Measurements from ENCODE around the gene ARL15.
"Not testable (repeated sequence)": the region's sequence is repeated elsewhere in the genome, so short reads cannot be mapped to it uniquely, and the experiment has no call there.

ARL15 gene

GRCh38 chr5:54013556-54014194, 296.7 kb downstream of the ARL15 start:
- DNase-seq = no peak

DNA sequence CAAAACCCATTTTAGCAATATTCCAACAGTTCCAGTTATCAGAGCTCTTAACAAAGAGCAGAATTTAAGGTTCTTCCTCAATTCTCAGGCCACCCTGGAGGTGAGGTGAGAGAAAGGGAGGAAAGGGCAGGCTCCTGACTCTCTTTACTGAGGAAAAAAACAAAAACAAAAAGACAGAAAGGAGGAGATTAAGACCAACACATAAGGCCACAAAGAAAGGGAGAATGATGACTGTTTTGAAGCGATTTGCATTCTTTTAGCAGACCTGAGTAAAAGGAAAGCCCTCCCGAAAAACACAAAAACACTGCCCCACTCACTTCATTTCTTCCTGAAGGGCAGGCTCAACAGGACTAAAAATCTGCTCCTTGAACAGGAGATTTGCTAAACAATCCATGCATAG, 300.5 kb downstream of the ARL15 start:
- DNase-seq = no peak

DNA sequence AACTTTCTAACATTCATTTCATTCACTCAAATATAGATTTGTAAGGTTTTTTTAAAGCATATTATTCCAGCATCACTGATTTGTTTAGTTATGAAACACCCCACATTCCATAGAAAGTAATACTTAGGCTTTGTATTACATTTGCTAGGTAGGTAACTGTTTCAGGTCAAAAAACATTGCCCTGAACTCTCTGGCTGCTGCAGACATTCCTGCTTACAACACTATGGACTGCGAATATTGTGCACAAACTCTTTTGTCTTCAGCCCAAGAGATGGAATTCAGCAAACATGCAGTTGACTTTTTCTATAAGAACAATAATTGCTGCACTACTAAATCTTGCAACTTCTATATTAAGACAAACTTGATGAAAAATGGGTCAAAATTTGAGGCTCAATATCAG, 301.0 kb downstream of the ARL15 start:
- no peak for DNase-seq

DNA sequence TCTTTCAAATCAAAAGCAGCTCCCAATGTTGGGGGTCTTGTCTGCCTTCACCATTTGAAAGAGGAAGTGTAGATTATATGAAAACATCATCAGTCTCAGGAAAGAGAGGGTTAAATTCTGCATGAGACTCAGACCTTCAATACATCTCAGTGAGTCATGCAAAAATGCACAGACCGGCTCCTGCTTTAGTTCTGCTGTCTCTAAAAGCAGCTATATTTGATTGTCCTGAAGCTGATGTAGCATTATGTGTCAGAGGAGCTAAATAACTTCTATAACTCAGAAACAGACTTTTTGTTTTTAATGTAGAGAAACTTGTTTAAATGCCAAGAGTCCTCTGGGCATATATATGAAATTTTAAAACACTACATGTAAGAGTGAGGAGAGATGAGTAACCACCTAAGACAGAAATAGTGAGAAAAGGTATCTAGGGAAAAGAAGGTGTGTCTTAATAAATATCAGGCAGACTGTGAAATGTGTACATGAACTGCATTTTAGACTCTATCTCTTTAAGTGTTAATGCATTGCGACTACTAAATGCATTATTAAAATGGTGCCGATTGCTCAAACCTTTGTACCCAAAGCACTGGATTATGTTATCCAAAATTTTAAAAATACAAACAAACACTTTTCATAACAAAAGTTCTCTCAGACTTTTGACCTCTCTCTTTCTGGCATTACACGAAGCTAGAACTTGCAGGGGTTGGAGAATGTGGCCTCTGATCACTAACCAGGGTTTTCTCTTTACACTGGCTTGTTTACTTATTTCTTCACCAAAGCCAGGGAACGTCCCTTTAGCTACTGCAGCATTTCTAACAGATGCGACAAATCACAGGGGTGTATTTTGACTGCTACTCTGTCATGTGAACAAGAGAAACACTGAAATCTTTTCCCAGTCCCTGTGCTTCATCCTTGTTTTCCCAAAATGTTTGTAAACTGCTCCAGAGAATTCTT, 302.3 kb downstream of the ARL15 start:
- DNase-seq = no peak

DNA sequence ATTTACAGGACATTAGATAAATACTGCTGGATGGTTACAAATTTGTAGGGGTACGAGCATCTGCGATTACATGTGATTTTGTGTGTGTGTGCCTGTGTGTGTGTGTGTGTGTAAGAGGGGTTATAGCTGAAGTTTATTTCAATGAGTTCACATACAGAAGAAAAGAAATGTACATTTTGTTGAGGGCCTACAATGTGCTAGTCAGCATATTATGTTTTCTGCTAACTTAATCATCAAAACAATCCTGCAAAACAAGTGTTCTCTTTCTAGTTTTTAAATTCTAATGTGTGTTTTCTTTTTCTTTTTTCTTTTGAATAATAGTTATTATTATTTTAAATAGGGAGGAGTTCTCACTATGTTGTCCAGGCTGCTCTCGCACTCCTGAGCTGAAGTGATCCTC, 305.7 kb downstream of the ARL15 start:
- no peak for DNase-seq

DNA sequence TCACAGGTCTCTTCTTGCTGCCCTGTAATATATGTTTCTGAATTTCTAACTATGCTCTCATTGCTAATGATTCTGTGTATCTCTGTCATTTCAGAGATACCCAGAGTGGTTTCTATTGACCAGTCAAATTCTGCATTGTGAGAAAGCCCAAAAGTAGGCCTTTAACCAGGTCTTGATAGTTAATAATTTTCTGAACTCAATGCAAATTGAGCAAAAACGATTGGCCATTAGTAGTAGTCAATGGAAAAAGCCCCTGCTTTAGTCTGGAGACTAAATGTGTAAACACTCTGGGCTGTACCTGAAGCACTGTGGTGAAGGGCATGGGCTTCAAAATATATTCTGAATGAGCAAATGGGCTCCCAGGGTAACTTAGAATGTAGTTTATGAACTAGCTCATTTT, 307.6 kb downstream of the ARL15 start:
- no peak for DNase-seq

DNA sequence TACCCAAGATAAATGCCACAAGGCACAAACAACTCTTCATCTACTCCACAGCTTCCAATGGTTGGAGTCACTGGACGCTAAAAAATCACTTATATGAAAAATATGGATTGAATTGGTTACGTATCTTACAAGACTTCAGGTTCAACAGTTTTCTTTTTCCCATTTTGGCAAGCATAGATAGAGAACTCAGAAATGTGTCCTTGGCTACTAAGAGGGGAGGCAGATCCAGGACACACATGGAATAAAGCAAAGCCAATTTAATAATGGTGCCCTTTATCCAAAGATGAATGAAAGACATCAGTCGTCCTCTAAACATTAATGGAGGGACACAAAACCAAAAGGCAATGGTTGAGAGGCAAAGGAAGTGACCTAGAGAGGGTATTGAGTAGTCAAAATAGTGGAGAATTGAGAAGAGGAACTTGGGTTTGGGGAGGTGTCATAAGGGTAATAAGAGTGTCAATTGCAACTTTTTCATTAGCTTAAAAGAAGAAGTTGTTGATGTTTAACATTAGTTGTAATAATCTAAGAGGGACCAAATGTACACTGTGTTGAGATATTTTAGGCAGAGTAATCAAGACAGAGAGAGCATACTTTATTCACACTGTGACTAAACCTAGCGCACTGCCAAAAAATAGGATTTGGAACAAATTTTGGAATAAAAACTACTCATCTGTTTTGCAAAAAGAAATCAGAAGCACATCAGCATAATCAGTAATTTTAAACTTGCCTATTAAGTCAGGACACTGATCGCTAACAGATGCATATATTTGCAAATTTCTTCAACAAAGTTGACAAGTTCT, 308.2 kb downstream of the ARL15 start:
- no peak for DNase-seq

DNA sequence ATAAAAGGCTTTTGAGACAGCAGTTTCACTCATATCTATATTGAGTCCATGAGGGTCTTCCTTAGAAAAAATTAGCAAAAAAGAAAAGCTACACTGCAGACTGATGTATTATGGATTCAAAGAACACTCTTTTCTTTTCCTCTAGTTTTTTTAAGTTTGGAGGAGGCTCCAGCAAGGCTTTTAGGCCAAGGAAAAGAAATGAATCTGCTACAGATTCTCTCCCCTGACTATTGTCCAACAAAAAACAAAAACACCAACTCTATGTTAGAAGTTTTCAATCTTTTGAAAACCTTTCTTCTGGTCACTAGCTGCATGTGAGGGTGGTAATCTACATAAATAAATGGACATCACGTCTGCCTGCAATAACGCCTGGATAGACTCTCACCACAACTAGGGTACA, 310.4 kb downstream of the ARL15 start:
- no peak for DNase-seq

DNA sequence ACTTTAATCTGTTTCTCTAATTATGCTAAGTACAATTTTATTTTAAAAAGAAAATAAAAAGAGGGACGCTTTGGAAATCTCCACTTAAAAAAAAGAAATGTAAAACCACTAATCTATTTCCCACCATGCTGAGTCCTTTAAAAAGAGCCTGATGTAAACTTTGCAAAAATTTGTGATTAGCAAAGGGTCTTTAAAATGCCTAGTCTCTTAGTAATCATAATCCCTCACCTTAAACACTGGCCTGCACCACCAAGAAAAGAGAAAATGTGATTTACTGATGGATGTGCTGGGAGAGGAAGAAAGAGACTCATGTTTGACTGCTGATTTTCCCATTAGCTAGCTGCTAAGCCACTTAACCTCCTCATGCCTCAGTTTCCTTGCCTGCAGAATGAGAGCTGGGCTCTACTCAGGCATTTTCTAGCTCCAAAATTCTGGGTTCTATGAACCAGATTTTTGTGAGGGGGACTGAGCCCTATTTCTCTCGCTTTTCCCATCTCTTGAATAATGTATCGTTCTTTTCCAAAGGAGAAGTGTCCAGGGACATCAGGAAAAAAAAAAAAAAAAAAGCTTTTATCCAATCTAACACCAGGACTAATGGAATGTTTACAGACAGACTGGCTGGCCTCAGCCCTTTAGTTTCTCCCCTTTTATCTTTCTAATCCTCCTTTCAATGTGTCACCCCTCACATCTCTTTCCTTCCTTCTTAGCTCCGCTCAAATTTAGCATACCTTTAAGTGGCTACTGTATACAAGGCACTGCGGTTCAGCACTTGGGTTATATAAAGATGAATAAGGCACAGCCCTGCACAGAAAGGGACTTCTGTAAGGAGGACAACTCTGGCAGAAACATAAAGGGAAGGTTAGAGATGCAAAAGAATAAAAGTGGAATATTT, 312.4 kb downstream of the ARL15 start:
- no peak for DNase-seq

GRCh38 chr5:53996008-53996407, 314.4 kb downstream of the ARL15 start:
- DNase-seq = no peak

DNA sequence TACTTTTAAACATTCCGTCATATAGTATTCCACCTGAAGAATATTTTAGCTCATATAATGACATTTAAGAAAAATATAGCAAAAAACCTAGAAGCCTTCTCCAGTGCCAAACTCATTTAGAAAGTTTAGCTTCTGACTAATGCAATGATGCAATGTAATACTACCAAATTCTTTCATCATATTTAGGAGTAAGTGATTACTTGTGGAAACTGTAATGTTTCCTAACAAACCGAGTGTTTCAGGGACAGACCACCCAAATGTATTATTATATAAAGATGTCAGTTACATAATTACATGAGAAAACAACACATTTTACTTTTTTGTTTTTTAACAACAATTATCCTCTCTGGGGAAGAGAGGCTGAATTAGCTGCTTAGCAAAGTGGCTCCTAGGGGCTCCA, 316.2 kb downstream of the ARL15 start:
- no peak for DNase-seq

DNA sequence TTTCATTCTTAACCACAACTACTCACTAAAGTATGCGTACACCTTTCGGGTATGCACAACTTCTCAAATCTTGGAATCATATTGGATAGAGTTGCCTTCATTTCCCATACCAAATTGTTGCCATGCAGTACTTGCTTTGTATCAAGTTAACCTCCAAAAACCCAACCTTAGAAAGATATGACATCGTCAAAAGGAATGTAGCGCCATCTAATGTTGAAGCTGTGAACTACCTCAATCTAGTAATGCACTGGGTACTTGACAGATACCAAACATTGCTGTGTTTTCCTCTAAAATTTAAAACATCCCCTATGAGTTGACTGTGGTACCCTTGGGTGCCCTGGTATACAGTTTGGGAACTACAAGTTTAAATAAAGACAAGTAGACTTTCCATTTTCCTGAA, 318.4 kb downstream of the ARL15 start:
- DNase-seq = no peak

GRCh38 chr5:53987101-53987500, 323.3 kb downstream of the ARL15 start:
- DNase-seq = no peak

DNA sequence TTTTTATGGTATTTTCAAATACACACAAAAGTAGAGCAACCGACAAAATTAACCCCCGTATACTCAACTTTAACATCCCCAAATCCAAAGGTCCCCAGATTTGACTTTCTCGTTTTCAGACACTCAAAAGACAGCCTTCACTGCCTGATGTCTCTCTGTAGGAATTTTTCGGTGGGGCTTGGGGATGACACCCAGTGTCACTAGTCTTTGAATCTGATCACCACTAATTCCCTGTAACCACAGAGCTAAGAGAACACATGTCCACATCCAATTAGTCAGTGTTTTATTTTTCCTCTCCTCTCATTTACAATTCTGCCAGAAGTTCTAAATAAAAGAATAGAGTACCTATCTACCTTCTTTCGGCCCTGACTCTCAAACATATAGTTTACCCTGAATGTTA, 324.6 kb downstream of the ARL15 start:
- DNase-seq = no peak

GRCh38 chr5:53984971-53985370, 325.4 kb downstream of the ARL15 start:
- DNase-seq = no peak

GRCh38 chr5:53983568-53984460, 326.6 kb downstream of the ARL15 start:
- DNase-seq = no peak

DNA sequence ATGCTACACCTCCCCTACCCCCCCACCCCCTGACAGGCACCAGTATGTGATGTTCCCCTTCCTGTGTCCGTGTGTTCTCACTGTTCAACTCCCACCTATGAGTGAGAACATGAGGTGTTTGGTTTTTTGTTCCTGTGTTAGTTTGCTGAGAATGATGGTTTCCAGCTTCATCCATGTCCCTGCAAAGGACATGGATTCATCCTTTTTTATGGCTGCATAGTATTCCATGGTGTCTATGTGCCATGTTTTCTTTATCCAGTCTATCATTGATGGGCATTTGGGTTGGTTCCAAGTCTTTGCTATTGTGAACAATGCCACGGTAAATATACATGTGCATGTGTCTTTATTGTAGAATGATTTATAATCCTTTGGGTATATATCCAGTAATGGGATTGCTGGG, 328.1 kb downstream of the ARL15 start:
- not testable (repeated sequence) for DNase-seq

DNA sequence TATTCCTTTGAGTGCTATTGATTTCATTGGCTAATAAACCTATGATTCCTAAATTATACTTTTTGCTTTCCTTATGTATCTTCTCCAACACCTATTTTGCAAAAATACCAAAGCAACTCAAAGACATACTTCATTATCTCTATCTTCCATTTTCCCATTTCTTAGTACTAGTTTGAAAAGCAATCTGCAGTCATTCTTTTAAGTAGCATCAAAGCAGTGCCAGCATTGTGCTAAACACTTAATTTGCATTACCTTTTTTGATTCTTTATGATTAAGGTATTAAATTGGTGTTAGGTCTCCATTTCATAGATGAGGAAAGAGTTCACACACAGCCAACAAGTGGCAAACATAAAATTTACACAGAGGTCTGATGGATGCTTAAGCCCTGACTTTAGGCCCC, 330.3 kb downstream of the ARL15 start:
- DNase-seq = no peak

- DNase-seq = no peak
Observed at GRCh38 chr5:53974021-53974420, 336.4 kb downstream of the ARL15 start.

GRCh38 chr5:53972314-53972713, 338.1 kb downstream of the ARL15 start:
- DNase-seq = no peak

DNA sequence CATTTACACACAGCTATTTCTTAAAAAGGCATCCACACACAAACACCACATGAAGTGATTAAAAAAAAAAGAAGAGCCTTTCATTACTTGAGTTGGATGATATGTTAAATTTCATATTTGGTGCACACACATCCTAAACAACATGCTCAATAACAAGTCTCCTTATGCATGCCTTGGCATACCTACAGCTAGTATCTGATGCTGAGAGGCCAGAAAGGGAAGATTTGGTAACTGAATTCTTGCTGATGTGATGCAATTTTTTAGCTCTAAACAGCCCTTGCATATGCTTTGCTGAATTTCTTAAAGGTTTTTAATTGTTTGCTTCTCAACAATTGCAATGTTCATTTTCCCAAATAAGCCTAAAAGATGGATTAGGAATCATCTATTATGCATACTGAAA, 338.8 kb downstream of the ARL15 start:
- no peak for DNase-seq
